NK-92 (cell line): Measurements from ENCODE around the gene AIRE.
"Not testable (repeated sequence)": the region's sequence is repeated elsewhere in the genome, so short reads cannot be mapped to it uniquely, and the experiment has no call there.

Experiments
- DNase-seq: peaks from one replicate; lab custom pipeline; 2025; ENCODE audit not compliant: unreplicated experiment; lab: John Stamatoyannopoulos, UW

AIRE gene

DNA sequence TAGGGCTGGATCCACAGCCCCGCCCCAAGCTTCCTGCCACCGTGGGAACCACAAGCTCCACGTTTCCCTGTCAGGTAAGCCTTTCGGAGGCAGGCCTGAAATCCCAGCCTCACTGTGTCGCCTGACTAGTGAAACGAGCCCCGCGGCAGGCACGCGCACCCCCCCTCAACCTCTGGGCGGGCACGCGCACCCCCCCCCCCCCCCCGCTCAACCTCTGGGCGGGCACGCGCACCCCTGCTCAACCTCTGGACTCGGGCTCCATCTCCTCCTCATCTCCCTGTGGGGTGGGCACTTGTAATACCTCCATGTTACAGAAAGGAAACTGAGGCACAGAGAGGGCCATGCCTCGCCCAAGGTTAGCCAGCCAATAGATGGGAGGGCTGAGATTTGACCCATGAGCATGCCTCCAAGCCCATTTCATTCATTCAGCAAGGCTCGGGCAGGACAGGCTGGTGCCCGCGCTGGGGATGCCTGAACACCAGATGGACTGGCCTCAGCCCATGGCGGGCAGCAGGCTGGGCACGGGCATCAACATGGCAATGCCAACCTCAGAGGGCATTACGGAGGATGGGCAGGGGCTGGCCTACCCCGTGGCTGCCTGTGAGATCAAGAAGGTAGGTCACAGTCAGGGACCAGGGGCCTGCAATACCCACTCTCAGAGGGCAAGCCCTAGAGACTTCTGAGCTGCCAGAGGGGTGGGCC is 48.8 kb downstream of the AIRE start:
- DNase-seq: no peak

DNA sequence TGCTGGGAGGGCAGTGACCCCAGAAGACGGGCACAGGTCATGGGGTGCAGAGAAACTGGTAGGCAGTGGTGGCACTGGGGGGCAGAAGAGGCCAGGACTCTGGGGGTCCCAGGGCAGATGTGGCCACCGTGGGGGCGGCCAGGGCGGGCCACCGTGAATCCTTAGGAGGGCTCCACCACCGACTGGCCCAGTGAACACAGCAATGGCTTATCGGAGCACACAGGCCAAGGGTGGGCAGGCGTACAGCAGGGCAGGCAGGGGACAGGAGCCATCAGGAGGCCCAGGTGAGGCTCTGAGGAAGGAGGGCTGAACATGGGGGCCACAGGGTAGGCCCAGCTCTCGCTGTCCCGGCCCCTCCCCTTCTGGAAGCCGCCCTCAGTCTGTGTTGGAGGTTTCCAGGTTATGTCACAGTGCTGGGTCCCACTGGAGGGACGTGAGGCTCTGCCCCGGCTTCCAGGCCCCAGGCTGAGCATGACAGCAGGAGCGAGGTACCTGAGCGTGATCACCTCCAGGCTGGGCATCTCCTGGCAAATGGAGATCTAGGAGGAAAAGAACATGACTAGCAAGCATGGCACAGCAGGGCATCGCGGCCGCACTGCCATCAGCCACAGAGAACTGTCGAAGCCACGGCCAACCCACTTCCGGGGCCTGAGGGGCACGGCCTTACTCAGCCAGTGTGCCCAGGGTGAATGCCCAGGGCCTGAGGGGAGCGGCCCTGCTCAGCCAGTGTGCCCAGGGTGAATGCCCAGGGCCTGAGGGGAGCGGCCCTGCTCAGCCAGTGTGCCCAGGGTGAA is 49.8 kb downstream of the AIRE start:
- DNase-seq: no peak

DNA sequence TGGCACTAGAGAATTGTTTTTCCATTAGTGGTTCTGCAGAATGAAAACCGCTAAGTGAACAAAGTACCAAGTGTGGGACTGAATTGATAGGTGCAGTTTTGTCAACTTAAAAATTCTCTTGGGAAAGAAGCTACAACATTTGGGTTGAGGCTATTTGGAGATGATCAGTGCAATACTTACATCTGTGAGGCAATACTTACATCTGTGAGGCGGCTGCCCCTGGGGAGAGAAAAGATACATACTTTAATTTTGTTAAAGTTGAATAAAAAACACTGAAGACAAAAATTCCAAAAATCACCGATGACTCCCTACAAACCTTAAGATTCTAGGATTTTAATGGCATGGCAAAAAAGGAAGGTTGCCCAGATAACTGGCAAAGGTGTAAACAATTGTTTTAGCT is 51.8 kb downstream of the AIRE start:
- no peak for DNase-seq

DNA sequence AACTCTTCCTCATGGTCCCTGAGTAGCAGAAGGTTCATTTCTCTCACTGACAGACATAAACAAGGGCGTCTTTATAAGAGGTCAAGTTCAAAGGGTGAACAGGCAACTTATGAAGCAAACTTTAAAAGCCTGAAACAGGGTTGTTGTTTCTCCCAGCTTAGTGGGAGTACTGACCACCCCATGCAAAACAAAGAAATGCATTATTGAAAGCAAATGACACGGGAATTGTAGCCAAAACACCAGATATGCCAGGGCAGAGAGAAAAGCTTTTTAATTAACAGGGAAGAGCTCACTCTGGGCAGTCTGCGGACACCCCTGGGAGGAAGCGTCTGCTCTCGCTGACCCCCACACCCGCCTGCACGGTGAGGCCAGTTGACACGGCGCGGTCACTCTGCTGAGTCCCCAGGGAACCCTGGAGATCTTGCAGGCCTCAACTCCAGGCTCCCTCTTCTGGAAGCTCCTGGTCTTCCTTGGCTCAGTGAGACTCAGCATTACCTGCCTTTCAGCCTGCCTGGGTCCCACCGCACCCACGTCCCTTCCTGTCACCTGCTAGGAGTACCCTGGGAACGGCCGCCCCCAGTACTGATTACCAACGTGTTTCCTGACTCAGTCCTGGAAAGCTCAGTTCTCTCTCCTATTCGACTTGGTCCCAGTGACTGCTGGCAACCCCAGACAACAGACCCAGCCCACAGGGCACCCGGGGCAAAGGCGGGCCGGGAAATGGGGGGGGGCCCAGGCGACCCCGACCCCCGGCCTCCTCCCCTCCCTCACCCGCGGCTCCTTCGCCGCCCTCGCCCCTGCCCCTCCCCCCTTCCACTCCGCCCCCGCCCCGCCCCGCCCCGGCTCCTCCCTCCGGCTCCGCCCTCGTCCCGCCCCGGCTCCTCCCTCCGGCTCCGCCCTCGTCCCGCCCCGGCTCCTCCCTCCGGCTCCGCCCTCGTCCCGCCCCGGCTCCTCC is 52.5 kb downstream of the AIRE start:
- DNase-seq: no peak

DNA sequence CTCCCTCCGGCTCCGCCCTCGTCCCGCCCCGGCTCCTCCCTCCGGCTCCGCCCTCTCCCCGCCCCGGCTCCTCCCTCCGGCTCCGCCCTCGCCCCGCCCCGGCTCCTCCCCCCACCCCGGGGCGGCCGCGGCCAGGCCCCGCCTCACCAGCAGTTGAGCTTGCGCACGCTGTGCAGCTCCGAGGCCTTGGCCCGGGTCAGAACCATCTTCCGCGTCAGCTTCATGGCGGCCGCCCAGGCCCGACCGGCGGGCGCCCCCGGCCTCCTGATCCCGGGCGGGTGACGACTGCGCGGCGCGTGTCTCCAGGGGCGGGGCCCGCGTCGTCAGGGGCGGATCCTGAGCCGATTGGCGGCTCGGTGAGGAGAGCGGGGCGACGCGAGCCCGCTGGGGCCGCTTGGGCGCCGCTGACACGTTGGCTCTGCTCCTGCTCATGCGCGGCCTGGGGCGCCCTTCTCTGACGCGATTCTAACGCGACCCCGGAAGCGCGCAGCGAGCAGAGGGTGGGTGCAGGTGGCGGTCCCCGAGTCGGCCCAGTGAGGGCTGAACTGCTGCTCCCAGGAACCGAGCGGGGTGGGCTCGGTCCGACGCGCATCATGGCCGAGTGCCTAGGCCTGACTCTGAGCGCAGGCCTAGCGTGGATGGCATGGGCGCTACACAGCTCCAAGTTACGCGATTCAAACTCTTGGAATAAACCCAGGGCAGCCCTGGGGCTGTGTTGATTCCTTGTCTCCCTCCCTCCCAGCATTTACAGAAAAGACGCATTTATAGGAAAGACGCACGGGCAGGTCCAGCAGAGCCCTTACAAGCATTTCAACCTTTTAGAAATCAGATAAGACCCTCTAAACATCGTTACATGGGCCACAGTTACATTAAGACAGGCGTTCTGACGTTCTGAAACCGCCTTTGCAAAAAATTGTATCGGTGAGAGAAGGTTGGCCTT is 53.6 kb downstream of the AIRE start, which contains the start of gene CFAP410:
CFAP410 (minus strand) TSS at position 420 of the 940 bp plus-strand sequence; CDS start at position 224, 196 bp downstream.
- peak; percentile 61 for DNase-seq

DNA sequence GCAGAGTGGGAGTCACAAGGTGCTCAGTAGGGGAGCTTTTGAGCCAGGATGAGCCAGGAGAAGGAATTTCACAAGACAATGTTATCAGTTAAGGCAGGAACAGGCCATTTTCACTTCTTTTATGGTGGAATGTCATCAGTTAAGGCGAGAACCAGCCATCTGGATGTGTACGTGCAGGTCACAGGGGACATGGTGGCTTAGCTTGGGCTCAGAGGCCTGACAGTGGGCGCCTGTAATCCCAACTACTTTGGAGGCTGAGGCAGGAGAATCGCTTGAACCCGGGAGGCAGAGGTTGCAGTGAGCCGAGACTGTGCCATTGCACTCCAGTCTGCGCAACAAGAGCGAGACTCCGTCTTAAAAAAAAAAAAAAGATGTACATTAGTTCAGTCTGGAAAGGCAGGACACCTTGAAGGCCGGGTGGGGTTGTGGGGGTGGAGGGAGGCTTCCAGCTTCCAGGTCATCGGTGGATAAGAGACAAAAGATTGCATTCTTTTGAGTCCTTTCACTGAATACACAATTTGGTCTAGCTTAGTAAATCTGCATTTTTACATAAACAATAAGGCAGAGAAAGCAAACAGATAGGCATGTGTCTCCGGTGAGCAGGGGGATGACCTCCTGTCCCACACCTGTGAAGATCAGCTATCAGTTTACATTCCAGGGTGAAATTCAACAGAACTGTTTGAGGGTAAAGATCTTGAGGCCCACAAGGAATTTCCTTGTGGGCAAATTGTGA is 56.2 kb downstream of the AIRE start:
- DNase-seq: not testable (repeated sequence)

DNA sequence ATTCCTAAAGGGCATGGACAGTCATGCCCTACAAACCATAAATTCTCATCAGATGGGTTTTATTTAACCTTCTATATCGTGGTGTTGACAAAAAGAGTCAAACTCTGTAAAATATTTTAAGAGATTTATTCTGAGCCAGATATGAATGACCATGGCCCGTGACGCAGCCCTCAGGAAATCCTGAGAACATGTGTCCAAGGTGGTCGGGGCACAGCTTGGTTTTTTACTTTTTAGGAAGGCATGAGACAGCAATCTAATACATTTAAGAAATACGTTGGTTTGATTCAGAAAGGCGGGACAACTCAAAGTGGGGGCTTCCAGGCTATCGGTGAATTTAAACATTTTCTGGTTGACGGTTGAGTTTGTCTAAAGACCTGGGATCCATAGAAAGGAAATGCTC is 57.3 kb downstream of the AIRE start:
- DNase-seq: not testable (repeated sequence)

DNA sequence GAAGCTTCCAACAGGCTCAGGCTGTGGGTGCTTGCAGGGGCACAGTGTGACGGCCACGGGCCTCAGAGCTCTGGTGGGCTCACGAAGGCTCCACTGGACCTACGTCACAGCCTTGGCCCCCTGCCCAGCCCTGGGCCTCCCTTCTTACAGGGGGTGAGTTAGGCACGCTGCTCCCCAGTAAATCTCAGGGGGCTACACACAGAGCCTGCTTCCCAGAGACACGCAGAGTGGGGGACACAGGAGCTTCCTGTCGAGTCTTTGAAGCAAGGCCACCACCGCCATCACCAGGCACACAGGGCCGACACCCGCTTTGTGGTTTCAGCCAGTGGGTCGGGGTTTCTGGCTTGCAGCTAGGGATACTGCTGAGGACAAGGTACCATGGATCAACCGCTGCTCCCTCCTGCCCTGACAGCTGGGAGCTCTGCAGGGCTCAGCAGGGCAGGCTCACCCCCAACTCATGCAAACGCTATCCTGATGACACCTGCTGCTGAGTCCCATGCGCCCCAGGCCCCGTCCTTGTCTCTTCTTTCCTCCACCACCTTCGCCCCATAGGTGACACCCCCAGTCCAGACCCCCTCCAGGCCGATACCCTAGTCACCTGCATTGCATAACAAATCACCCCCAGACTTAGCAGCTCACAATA is 59.0 kb downstream of the AIRE start:
- no peak for DNase-seq

DNA sequence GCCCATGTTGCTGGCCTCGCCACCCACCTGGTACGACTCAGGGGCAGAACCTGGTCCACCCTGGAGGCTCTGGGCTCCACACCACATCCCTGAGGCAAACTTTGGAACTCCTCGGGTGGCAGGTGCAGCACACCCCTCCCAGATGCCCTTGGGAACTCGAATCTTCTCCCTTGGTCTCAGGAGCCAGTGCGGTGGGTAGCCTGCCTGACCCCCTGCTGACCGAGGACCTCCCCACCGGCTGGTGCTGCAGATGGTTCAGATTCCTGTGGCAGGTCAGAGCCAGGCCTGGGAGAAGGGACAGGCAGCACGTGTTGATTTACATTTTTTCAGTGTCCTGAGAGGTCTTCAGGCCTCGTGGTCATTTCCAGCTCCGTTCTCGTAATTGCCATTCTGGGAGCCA is 59.8 kb downstream of the AIRE start:
- DNase-seq: no peak

DNA sequence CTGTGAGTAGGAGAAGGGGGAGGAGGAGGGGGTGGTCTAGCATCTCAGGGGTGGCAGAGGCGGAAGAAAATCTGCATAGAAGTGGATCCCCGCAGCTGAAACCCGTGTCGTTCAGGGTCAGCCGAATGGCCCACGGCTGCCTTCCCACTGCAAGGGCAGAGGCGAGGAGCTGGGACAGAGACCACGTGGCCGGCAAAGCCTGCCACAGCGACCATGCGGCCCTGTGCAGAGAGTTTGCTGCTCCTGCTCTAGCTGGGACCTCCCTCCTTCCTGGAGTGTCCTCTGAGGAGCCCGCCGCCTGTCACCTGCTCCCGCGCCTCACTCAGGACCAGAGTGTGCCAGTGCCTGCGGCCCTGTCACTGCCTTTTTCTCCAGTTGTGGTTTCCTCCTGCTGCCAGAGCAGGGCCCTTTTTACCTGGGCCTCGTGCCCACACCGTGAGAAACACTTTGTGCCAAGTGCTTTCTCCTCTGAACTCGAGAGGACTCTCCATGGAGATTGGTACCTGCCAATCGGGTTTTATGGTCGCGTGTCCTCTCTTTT is 62.3 kb downstream of the AIRE start:
- DNase-seq: no peak
